OCI-LY1 (cell line): ENCODE data around the gene RAET1L.

ENCODE experiments used
- H2AFZ ChIP-seq: fragments of 200-600 bp; sonication (generic), shearing (Covaris generic); 2 replicates; pipeline ENCODE4 v1.6.0; 2014; ENCODE audit warnings: antibody characterized with exemption, mild to moderate bottlenecking, low read length
- H3F3A ChIP-seq: fragments of 200-600 bp; sonication (generic), shearing (Covaris generic); 2 replicates; pipeline ENCODE4 v1.6.0; 2014; ENCODE audit warnings: mild to moderate bottlenecking, antibody characterized with exemption, low read length, moderate library complexity; ENCODE audit not compliant: insufficient read depth
- H3K27ac ChIP-seq: fragments of 200-600 bp; sonication (generic); 2 replicates; pipeline ENCODE4 v1.5.1; 2014; ENCODE audit warnings: low read length, mixed run types, mild to moderate bottlenecking, low read depth; ENCODE audit not compliant: poor library complexity, severe bottlenecking
- H3K27me3 ChIP-seq: fragments of 200-600 bp; sonication (generic); 2 replicates; pipeline ENCODE4 v1.6.0; 2014; ENCODE audit warnings: antibody characterized with exemption, mild to moderate bottlenecking, low read length, moderate library complexity; ENCODE audit not compliant: insufficient read depth
- H3K36me3 ChIP-seq: fragments of 200-600 bp; sonication (generic); 2 replicates; pipeline ENCODE4 v1.6.1; 2014; ENCODE audit warnings: mild to moderate bottlenecking, antibody characterized with exemption, low read length, moderate library complexity, mixed read lengths; ENCODE audit not compliant: insufficient read depth
- H3K4me1 ChIP-seq: fragments of 200-600 bp; sonication (generic); 2 replicates; pipeline ENCODE4 v1.5.1; 2014; ENCODE audit warnings: mild to moderate bottlenecking, low read length, moderate library complexity; ENCODE audit not compliant: insufficient read depth, severe bottlenecking
- H3K4me2 ChIP-seq: fragments of 200-600 bp; sonication (generic), shearing (Covaris generic); 2 replicates; pipeline ENCODE4 v1.6.1; 2014; ENCODE audit warnings: low read length
- H3K4me3 ChIP-seq: fragments of 200-600 bp; sonication (generic); 2 replicates; pipeline ENCODE4 v1.5.1; 2014; ENCODE audit warnings: low read length, low read depth, mild to moderate bottlenecking, mixed read lengths; ENCODE audit not compliant: poor library complexity, severe bottlenecking
- H3K79me2 ChIP-seq: fragments of 200-600 bp; shearing (Covaris generic); 2 replicates; pipeline ENCODE4 v1.6.1; 2016; ENCODE audit warnings: mixed run types, low read length, mixed read lengths; ENCODE audit not compliant: insufficient read depth
- H3K9ac ChIP-seq: fragments of 200-600 bp; sonication (generic), shearing (Covaris generic); 2 replicates; pipeline ENCODE4 v1.6.1; 2014; ENCODE audit warnings: mild to moderate bottlenecking, low read length, mixed read lengths
- H3K9me2 ChIP-seq: fragments of 200-600 bp; sonication (generic), shearing (Covaris generic); 2 replicates; pipeline ENCODE4 v1.6.1; 2014; ENCODE audit warnings: low read depth, mild to moderate bottlenecking, low read length, mixed read lengths
- H3K9me3 ChIP-seq: fragments of 200-600 bp; shearing (Covaris generic); 2 replicates; pipeline ENCODE4 v1.6.1; 2014; ENCODE audit warnings: low read length, mixed read lengths
- H4K20me1 ChIP-seq: fragments of 200-600 bp; sonication (generic), shearing (Covaris generic); 2 replicates; pipeline ENCODE4 v1.6.0; 2016; ENCODE audit warnings: mild to moderate bottlenecking, low read length; ENCODE audit not compliant: insufficient read depth
- EZH2 ChIP-seq: fragments of 200-600 bp; sonication (generic), shearing (Covaris generic); IDR thresholded peaks from 2 replicates; pipeline ENCODE4 v1.8.0; 2017; ENCODE audit warnings: borderline replicate concordance, mixed run types, mild to moderate bottlenecking, antibody characterized with exemption, low read length, moderate library complexity, mixed read lengths
- TF ChIP-seq, protein P1 (sequence below): fragments of 200-600 bp; sonication (generic), shearing (Covaris generic); IDR thresholded peaks from 2 replicates; pipeline ENCODE4 v1.5.1; 2017; ENCODE audit warnings: mild to moderate bottlenecking, antibody characterized with exemption, low read length, moderate library complexity, mixed read lengths

RAET1L gene

DNA sequence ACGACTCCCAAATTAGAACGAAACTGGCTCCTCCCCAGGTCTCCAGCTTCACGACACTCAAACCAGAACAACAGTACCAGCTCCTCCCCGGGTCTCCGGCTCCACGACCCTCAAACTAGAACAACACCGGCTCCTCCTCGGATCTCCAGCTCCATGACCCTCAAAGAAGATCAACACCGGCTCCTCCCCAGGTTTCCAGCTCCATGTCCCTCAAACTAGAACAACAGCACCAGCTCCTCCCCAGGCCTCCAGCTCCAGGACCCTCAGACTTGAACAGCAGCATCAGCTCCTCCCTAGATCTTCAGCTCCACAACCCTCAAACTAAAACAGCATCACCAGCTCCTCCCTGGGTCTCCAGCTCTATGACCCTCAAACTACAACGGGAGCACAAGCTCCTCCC, 29.8 kb upstream of the RAET1L start:
- Histone ChIP-seq H3F3A (no peaks in the 10 kb centered on the region), H3K36me3 (no peaks in the 10 kb centered on the region), H4K20me1 (no peaks in the 10 kb centered on the region), H3K27ac (no peak overlapping the region), H3K79me2 (no peaks in the 10 kb centered on the region), H3K9ac (no peak overlapping the region), H3K9me3 (no peaks in the 10 kb centered on the region), H3K4me1 (peaks cover 2% of the 10 kb centered on the region), H3K4me2 (no peak overlapping the region), H2AFZ (no peak overlapping the region), H3K9me2 (no peaks in the 10 kb centered on the region), H3K27me3 (peaks cover 5% of the 10 kb centered on the region; the same call in 1 of the 2 replicates), H3K4me3 (no peak overlapping the region)
- TF ChIP-seq, protein P1, sequence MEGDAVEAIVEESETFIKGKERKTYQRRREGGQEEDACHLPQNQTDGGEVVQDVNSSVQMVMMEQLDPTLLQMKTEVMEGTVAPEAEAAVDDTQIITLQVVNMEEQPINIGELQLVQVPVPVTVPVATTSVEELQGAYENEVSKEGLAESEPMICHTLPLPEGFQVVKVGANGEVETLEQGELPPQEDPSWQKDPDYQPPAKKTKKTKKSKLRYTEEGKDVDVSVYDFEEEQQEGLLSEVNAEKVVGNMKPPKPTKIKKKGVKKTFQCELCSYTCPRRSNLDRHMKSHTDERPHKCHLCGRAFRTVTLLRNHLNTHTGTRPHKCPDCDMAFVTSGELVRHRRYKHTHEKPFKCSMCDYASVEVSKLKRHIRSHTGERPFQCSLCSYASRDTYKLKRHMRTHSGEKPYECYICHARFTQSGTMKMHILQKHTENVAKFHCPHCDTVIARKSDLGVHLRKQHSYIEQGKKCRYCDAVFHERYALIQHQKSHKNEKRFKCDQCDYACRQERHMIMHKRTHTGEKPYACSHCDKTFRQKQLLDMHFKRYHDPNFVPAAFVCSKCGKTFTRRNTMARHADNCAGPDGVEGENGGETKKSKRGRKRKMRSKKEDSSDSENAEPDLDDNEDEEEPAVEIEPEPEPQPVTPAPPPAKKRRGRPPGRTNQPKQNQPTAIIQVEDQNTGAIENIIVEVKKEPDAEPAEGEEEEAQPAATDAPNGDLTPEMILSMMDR, result no peak
- TF ChIP-seq EZH2, result no peak

DNA sequence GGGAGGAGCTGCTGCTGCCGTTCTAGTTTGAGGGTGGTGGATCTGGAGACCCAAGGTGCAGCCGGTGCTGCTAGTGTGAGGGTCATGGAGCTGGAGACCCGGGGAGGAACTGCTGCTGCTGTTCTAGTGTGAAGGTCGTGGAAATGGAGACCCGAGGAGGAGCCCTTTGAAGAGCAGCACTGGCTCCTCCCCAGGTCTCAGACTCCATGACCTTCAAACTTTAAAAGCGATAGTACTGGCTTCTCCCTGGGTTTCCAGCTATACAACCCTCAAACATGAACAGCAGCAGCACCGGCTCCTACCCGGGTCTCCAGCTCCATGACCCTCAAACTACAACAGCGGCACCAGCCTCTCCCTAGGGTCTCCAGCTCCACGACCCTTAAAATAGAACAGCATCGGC, 28.1 kb upstream of the RAET1L start:
- Histone ChIP-seq H3K27ac (no peak overlapping the region), H3F3A (no peaks in the 10 kb centered on the region), H3K4me2 (no peak overlapping the region), H3K79me2 (no peaks in the 10 kb centered on the region), H2AFZ (no peak overlapping the region), H3K9me2 (no peaks in the 10 kb centered on the region), H3K9me3 (no peaks in the 10 kb centered on the region), H3K4me1 (no peaks in the 10 kb centered on the region), H4K20me1 (no peaks in the 10 kb centered on the region), H3K27me3 (no peaks in the 10 kb centered on the region), H3K9ac (no peak overlapping the region), H3K36me3 (no peaks in the 10 kb centered on the region), H3K4me3 (no peak overlapping the region)
- no peak for TF ChIP-seq EZH2
- TF ChIP-seq, protein P1, result no peak

DNA sequence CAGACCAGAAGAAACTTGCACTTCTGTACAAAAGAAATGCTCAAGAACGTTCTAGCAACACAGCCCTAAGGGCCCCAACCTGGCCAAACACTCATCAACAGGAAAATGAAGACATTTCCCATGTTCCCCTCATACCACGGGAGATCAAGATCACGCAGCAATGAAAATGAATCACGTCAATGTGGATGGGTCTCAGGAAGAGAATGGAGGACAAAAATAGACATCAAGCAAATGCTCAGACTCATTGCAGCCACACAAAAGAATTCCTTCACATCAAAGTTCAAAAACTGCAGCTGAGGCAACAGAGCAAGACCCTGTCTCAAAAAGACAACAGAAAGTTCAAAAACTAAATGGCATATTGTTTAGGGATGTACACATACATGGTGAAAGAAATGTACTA, 25.5 kb upstream of the RAET1L start:
- H3K4me2 ChIP-seq, result no peak overlapping the region
- H3K79me2 ChIP-seq, result no peaks in the 10 kb centered on the region
- no peaks in the 10 kb centered on the region for H3K36me3 ChIP-seq
- H4K20me1 ChIP-seq, result no peaks in the 10 kb centered on the region
- no peaks in the 10 kb centered on the region for H3K9me3 ChIP-seq
- H3K9ac ChIP-seq, result no peak overlapping the region
- H3K4me1 ChIP-seq, result no peaks in the 10 kb centered on the region
- H3K4me3 ChIP-seq, result no peak overlapping the region
- H3K9me2 ChIP-seq, result no peaks in the 10 kb centered on the region
- no peaks in the 10 kb centered on the region for H3F3A ChIP-seq
- no peaks in the 10 kb centered on the region for H3K27me3 ChIP-seq
- no peak overlapping the region for H3K27ac ChIP-seq
- H2AFZ ChIP-seq, result no peak overlapping the region
- no peak for TF ChIP-seq EZH2

DNA sequence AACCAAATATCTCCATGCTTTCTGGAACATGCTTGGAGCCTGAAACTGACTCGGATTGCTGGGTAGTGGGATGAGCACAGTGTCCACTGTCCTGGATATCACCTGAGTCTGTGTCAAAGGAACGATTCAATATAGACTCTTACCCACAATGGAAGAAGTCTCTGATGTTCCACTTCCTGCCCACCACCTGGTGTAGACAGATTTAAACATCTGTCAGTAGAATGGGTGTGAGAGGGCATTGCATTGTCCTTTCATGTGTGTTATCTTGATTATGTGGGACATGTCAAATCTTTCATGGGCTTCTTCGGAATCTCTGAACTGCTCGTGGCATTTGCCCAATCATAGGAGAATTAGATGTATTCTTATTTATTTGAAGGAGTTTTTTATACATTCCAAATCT, 22.8 kb upstream of the RAET1L start:
- H3K4me3 ChIP-seq, result no peak overlapping the region
- H2AFZ ChIP-seq, result no peak overlapping the region

More for the DNA sequence above, 22.8 kb upstream of the RAET1L start:
- H3K9me3 ChIP-seq, result no peaks in the 10 kb centered on the region
- no peaks in the 10 kb centered on the region for H4K20me1 ChIP-seq
- H3K79me2 ChIP-seq, result no peaks in the 10 kb centered on the region
- H3K36me3 ChIP-seq, result no peaks in the 10 kb centered on the region
- H3K27ac ChIP-seq, result no peak overlapping the region
- no peak overlapping the region for H3K4me2 ChIP-seq
- no peak overlapping the region for H3K9ac ChIP-seq
- H3F3A ChIP-seq, result no peaks in the 10 kb centered on the region
- H3K9me2 ChIP-seq, result no peaks in the 10 kb centered on the region
- H3K27me3 ChIP-seq, result no peaks in the 10 kb centered on the region
- H3K4me1 ChIP-seq, result no peaks in the 10 kb centered on the region
- TF ChIP-seq EZH2, result no peak
- TF ChIP-seq, protein P1, result no peak
